GM23248 (cell line): ENCODE results near the gene FRMD1. TPM values are rescaled to one million over a fixed set of nuclear protein-coding genes. Genes with fewer than 3 reads are reported as not detected.

Experiments used
- DNase-seq: peaks from one replicate; pipeline ENCODE4 v3.0.0-alpha.2; 2015
- H2AFZ ChIP-seq: fragments of 200-600 bp; sonication (generic); 2 replicates; pipeline ENCODE4 v1.6.1; 2016; ENCODE audit warnings: antibody characterized with exemption
- H3F3A ChIP-seq: fragments of 200-600 bp; sonication (generic); 2 replicates; pipeline ENCODE4 v1.6.1; 2016; ENCODE audit warnings: mild to moderate bottlenecking, antibody characterized with exemption, mixed run types; ENCODE audit not compliant: insufficient read depth
- H3K27ac ChIP-seq: fragments of 200-600 bp; sonication (generic); 2 replicates; pipeline ENCODE4 v1.5.1; 2016; ENCODE audit warnings: mild to moderate bottlenecking
- H3K27me3 ChIP-seq: fragments of 200-600 bp; sonication (generic); replicated peaks from 2 replicates; pipeline ENCODE4 v1.6.1; 2016; ENCODE audit warnings: mild to moderate bottlenecking; ENCODE audit not compliant: insufficient read depth
- H3K36me3 ChIP-seq: fragments of 200-600 bp; sonication (generic); 2 replicates; pipeline ENCODE4 v1.6.1; 2016; ENCODE audit warnings: low read depth, mild to moderate bottlenecking
- H3K4me1 ChIP-seq: fragments of 200-600 bp; sonication (generic); 2 replicates; pipeline ENCODE4 v1.6.1; 2016; ENCODE audit warnings: mild to moderate bottlenecking; ENCODE audit not compliant: insufficient read depth
- H3K4me2 ChIP-seq: fragments of 200-600 bp; sonication (generic); one replicate; pipeline ENCODE4 v1.6.1; 2016; ENCODE audit warnings: mild to moderate bottlenecking; ENCODE audit not compliant: unreplicated experiment
- H3K4me3 ChIP-seq: fragments of 200-600 bp; sonication (generic); 2 replicates; pipeline ENCODE4 v1.5.1; 2016; ENCODE audit warnings: mild to moderate bottlenecking
- H3K79me2 ChIP-seq: fragments of 200-600 bp; sonication (generic); 2 replicates; pipeline ENCODE4 v1.6.1; 2016; ENCODE audit warnings: mild to moderate bottlenecking; ENCODE audit not compliant: insufficient read depth
- H3K9ac ChIP-seq: fragments of 200-600 bp; sonication (generic); 2 replicates; pipeline ENCODE4 v1.6.1; 2016; ENCODE audit warnings: mild to moderate bottlenecking
- H3K9me2 ChIP-seq: fragments of 200-600 bp; sonication (generic); 2 replicates; pipeline ENCODE4 v1.6.1; 2016; ENCODE audit warnings: mixed run types, mild to moderate bottlenecking, moderate library complexity; ENCODE audit not compliant: insufficient read depth
- H3K9me3 ChIP-seq: fragments of 200-600 bp; sonication (generic); one replicate; pipeline ENCODE4 v1.6.1; 2017; ENCODE audit warnings: low read depth
- H4K20me1 ChIP-seq: fragments of 200-600 bp; sonication (generic); 2 replicates; pipeline ENCODE4 v1.6.0; 2016; ENCODE audit not compliant: insufficient read depth
- EZH2 ChIP-seq: fragments of 200-600 bp; sonication (generic); IDR thresholded peaks from 2 replicates; pipeline ENCODE4 v1.6.1; 2018; ENCODE audit warnings: antibody characterized with exemption, mild to moderate bottlenecking; ENCODE audit not compliant: insufficient read depth, poor library complexity, severe bottlenecking
- EZH2phosphoT487 ChIP-seq: fragments of 200-600 bp; sonication (generic); IDR thresholded peaks from 2 replicates; pipeline ENCODE4 v1.6.1; 2018; ENCODE audit warnings: antibody characterized with exemption, moderate library complexity, mild to moderate bottlenecking, low read depth; ENCODE audit not compliant: insufficient read depth
- WGBS, 2 experiments: methylation state at CpG; one replicate each; pipeline ENCODE4 v1.1.6; 2015 to 2017; ENCODE audit warnings: low lambda C conversion rate in 2 of 2, low coverage in 1 of 2; ENCODE audit errors: missing lambda C conversion rate in 2 of 2; 5-methylcytosine and 5-hydroxymethylcytosine counted together
- in situ Hi-C: fragments of 300-500 bp; cut with MboI; formaldehyde crosslinking; loops from 2 replicates; pipeline ENCODE4 v1.15.0; 2020
- polyA plus RNA-seq: library from polyadenylated mRNA; unstranded; fragments of >200 nt; fragmentation: Nextera tagmentation; extraction: Ambion mirVana; gene quantifications from 2 replicates; pipeline ENCODE4 v1.2.1, GENCODE V29; 2016
- total RNA-seq: library from RNA; depleted of rRNA; stranded (reverse); fragments of >200 nt; shearing (Covaris generic); gene quantifications from 2 replicates; pipeline ENCODE4 v1.2.3, GENCODE V29; 2014

FRMD1 gene
- total and polyA plus RNA-seq, 2 experiments from 2014 or later, result not detected

GRCh38 chr6:168099201-168100010 lies 20.4 kb upstream of the FRMD1 start:
- H3K4me1 ChIP-seq, result no peaks in the 10 kb centered on the region
- no peaks in the 10 kb centered on the region for H3K9me2 ChIP-seq
- TF ChIP-seq EZH2 (no peak), EZH2phosphoT487 (no peak)
- H3K36me3 ChIP-seq, result no peaks in the 10 kb centered on the region
- in situ Hi-C loops, result no loop called here
- no peak overlapping the region for H2AFZ ChIP-seq
- DNase-seq, result no peak
- no peaks in the 10 kb centered on the region for H3K79me2 ChIP-seq
- no peaks in the 10 kb centered on the region for H3K9me3 ChIP-seq
- H3F3A ChIP-seq, result no peaks in the 10 kb centered on the region
- H4K20me1 ChIP-seq, result no peaks in the 10 kb centered on the region
- no peak overlapping the region for H3K27ac ChIP-seq
- WGBS, 2 experiments, result 71 to 73% methylated on average over 23 of the region's 23 CpGs
- H3K4me3 ChIP-seq, result no peak overlapping the region
- no peak overlapping the region for H3K4me2 ChIP-seq
- H3K27me3 ChIP-seq, result peaks cover 36% of the 10 kb centered on the region
- H3K9ac ChIP-seq, result no peak overlapping the region

GRCh38 chr6:168098431-168098861 lies 19.4 kb upstream of the FRMD1 start:
- in situ Hi-C loops, result no loop called here
- H2AFZ ChIP-seq, result no peak overlapping the region
- H3K27ac ChIP-seq, result no peak overlapping the region
- no peaks in the 10 kb centered on the region for H3F3A ChIP-seq
- H3K4me1 ChIP-seq, result no peaks in the 10 kb centered on the region
- H3K27me3 ChIP-seq, result peaks cover 26% of the 10 kb centered on the region
- H3K9ac ChIP-seq, result no peak overlapping the region
- no peak overlapping the region for H3K4me2 ChIP-seq
- no peaks in the 10 kb centered on the region for H3K9me3 ChIP-seq
- no peaks in the 10 kb centered on the region for H3K9me2 ChIP-seq
- H3K36me3 ChIP-seq, result no peaks in the 10 kb centered on the region
- no peak for DNase-seq
- WGBS, 2 experiments, result 71 to 75% methylated on average over 12 to 13 of the region's 13 CpGs
- H3K79me2 ChIP-seq, result no peaks in the 10 kb centered on the region
- no peak for TF ChIP-seq EZH2
- no peak for TF ChIP-seq EZH2phosphoT487
- no peaks in the 10 kb centered on the region for H4K20me1 ChIP-seq
- no peak overlapping the region for H3K4me3 ChIP-seq

GRCh38 chr6:168097621-168098430 lies 18.8 kb upstream of the FRMD1 start:
- no peak for DNase-seq
- H3K27ac ChIP-seq, result no peak overlapping the region
- no peaks in the 10 kb centered on the region for H3K79me2 ChIP-seq
- no peak overlapping the region for H3K4me3 ChIP-seq
- TF ChIP-seq EZH2 (no peak), EZH2phosphoT487 (no peak)
- in situ Hi-C loops, result no loop called here
- no peaks in the 10 kb centered on the region for H4K20me1 ChIP-seq
- no peak overlapping the region for H2AFZ ChIP-seq
- H3K4me2 ChIP-seq, result no peak overlapping the region
- H3K9me3 ChIP-seq, result no peaks in the 10 kb centered on the region
- peaks cover 22% of the 10 kb centered on the region for H3K27me3 ChIP-seq
- no peaks in the 10 kb centered on the region for H3F3A ChIP-seq
- H3K9ac ChIP-seq, result no peak overlapping the region
- no peaks in the 10 kb centered on the region for H3K4me1 ChIP-seq
- H3K36me3 ChIP-seq, result no peaks in the 10 kb centered on the region
- 76 to 81% methylated on average over 19 to 22 of the region's 22 CpGs for WGBS, 2 experiments
- H3K9me2 ChIP-seq, result no peaks in the 10 kb centered on the region

GRCh38 chr6:168097221-168097620 lies 18.2 kb upstream of the FRMD1 start:
- H3F3A ChIP-seq, result no peaks in the 10 kb centered on the region
- H3K27ac ChIP-seq, result no peak overlapping the region
- DNase-seq, result no peak
- 72 to 85% methylated on average over 10 of the region's 10 CpGs for WGBS, 2 experiments
- H3K36me3 ChIP-seq, result no peaks in the 10 kb centered on the region
- TF ChIP-seq EZH2, result no peak
- no peak for TF ChIP-seq EZH2phosphoT487
- peaks cover 16% of the 10 kb centered on the region for H3K27me3 ChIP-seq
- H3K4me1 ChIP-seq, result no peaks in the 10 kb centered on the region
- H3K9ac ChIP-seq, result no peak overlapping the region
- no peak overlapping the region for H3K4me2 ChIP-seq
- in situ Hi-C loops, result no loop called here
- no peaks in the 10 kb centered on the region for H3K9me3 ChIP-seq
- no peak overlapping the region for H2AFZ ChIP-seq
- H3K79me2 ChIP-seq, result no peaks in the 10 kb centered on the region
- no peaks in the 10 kb centered on the region for H4K20me1 ChIP-seq
- no peaks in the 10 kb centered on the region for H3K9me2 ChIP-seq
- no peak overlapping the region for H3K4me3 ChIP-seq
